Stimulated activated CD4-positive, alpha-beta T cell treated with anti-CD3 and anti-CD28 coated beads, Interleukin-4, amount 100 ng/mL, for 48 hours (primary cell): Measurements from ENCODE around the gene SERINC1.
"Not testable (repeated sequence)": the region's sequence is repeated elsewhere in the genome, so short reads cannot be mapped to it uniquely, and the experiment has no call there.

Experiments
- DNase-seq, 2 donors: peaks; one replicate each; pipeline ENCODE4 v3.0.0-alpha.2; 2020; ENCODE audit warnings: low read depth in 2 of 2

SERINC1 gene

DNA sequence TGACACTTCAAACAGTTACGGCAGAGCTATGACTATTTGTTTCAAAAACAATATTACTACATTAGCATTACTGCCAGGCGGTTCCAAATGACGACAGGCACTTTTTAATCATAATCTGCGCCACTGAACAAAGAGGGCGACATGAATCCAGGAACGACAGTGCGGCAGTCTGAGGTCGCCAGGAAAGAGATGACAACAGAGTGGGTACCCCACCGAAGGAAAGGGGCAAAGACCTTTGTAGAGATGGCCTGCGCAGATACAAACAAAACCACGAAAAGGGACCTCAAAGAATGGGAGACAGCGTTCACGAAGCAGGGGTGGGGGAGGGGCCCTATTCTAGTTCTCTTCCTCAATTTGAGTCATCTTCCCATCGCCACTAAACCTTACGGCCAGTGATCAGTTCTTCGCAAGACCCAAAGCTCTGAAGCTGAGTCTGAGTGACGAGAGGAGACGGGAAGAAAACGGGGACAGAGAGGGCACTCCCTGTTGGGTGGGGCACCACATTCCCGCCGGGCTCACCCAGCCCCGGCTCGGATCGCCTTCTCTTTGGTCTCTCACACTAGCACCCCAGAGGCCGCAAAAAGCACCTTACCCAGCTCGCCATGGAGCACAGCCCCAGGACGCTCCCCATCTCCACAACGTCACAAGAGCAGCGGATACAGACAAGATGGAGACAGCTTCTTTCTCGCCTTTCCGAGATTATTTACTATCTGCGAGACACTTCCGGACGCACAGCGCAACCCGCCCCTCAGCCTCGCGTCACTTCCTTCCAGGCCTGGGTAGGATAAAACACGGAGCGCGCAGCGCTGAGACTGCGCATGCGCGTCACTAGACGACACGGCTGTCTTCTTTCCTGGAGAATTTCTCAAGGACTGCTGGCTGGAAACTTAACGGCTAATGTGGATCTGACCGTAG, at the start of gene SERINC1:
TSS of gene SERINC1 (minus strand) at position 701 of the 915 bp plus-strand sequence. CDS start at position 631, 70 bp downstream.
- DNase-seq = peak; percentile 77 to 89

DNA sequence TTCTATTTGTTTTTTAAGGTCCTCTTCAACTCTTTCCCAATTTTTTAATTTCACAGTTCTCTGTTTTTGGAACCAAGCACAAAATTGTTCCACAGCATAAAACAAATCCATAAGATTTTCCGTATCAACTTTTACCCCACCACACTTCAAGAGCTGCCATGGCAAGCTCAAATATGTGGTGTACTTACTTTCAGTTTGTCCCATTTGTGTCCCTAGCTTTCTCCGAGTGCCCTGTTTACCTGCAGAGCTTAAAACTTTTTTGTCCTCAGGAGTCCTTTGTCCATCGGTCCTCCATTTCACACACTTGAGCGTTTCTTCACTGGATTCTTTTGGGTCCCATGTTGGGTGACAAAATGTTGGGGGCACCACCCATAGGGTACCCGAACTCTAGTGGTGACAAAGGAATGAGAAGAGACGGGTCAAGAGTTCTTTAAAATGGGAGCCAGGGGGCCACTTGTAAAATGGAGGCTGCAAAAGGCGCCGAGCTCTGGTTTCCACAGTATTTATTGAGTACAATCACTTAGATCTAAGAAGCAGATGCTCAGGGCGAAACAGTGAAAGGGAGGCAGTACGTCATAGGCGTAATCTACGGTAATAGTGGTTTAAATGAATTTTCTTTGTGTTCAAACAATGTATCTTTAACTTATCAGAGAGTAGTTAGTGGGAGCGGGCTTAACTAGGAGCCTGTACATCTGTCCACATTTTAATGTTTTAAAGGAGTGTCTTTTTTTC, 39.8 kb upstream of the SERINC1 start:
- no peak for DNase-seq

- not testable (repeated sequence) for DNase-seq
Measured at GRCh38 chr6:122505170-122505569, 33.6 kb upstream of the SERINC1 start.

DNA sequence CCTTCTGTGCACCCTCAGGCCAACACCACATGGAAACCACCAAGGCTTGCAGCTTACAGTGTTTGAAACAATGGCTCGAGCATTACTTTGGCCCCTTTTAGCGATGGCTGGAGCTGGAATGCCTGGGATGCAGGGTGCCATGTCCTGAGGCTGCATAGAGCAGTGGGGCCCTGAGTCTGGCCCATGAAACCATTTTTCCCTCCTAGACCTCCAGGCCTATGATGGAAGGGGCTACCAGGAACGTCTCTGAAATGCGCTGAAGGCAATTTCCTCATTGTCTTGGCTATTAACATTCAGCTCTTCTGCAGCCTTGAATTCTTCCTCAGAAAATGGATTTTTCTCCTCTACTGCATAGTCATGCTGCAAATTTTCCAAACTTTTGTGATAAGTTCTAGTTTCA, 29.9 kb upstream of the SERINC1 start:
- DNase-seq = no peak

GRCh38 chr6:122495612-122496011, 24.0 kb upstream of the SERINC1 start:
- no peak for DNase-seq

GRCh38 chr6:122494665-122495272, 23.2 kb upstream of the SERINC1 start:
- DNase-seq = no peak

DNA sequence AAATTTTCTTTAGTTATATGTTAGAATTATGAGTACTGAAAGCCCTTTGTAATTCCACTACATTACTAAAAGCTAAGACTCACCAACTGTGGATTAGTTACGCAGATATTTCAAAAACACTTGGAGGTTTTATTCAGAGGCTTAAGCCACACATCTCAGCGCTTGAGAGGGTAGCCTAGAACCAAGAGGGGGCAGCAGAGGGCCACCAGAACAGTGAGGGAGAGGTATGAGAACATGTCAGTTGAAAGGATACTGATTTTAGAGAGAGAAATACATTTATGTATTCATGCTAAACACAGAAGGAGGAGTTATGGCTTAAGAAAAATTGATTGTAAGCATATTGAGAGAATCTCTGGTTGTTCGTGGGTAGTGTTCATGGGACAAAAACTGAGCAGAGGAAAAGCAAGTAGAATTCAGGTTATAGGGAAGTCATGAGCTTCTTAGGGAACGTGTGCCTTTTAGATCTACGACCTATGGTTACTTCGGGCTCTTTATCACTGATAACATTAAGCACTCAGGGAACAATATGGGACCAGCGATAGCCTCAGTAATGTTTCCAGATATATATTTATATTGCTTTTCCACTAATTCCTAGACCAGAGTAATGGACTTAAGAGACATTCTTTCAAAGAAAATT, 20.4 kb upstream of the SERINC1 start:
- DNase-seq = peak; percentile 52 to 63

DNA sequence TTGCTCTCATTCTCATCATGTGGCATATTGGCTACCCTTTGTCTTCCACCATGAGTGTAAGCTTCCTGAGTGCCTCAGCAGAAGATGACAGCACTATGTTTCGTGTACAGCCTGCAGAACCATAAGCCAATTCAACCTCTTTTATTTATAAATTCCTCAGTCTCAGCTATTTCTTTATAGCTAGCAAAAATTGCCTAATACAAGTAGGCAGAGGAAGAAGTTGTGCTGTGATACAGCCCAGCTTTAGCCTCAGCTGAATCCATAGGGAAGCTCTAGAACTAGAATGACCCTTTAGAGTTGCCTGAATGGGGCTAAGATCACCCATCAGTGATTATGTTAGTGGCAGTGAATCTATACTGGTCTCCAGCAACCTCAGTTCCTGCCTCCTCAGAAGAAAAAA, 19.0 kb upstream of the SERINC1 start:
- DNase-seq = no peak

GRCh38 chr6:122484760-122485159, 13.2 kb upstream of the SERINC1 start:
- DNase-seq = no peak

DNA sequence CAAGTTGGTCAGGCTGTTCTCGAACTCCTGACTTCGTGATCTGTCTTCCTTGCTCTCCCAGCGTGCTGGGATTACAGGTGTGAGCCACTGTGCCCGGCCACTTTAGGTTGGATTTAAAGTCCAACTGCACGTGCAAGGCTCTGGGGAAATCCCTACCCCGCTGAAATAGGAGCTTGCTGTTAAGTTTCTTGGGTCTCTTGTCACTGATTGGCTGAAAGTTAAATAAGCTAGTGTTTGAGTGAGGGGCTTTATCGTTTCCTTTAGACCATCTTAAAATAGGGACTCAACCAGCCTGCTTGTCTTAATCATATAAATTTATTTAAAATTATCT, 11.1 kb upstream of the SERINC1 start:
- DNase-seq = no peak

GRCh38 chr6:122476131-122476530, 4.5 kb upstream of the SERINC1 start:
- DNase-seq = no peak

DNA sequence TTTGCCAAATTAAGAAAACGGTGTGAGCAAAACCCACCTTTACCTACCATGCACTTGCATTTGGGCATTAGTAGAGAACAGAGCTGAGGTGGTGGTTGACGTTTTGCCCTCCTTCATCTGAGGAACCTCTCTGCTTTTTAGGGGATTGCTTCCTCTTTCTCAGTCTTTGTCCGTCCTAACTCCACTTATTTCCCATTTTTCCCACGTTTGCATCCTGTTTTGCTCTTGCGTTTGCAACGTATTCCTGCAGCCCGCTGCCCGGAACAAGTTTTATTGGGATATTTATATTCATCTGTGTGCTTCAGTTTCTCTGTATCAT, 374 bp upstream of the SERINC1 start:
- DNase-seq = no peak

GRCh38 chr6:122461885-122462284, 9.7 kb downstream of the SERINC1 start:
- DNase-seq = no peak

DNA sequence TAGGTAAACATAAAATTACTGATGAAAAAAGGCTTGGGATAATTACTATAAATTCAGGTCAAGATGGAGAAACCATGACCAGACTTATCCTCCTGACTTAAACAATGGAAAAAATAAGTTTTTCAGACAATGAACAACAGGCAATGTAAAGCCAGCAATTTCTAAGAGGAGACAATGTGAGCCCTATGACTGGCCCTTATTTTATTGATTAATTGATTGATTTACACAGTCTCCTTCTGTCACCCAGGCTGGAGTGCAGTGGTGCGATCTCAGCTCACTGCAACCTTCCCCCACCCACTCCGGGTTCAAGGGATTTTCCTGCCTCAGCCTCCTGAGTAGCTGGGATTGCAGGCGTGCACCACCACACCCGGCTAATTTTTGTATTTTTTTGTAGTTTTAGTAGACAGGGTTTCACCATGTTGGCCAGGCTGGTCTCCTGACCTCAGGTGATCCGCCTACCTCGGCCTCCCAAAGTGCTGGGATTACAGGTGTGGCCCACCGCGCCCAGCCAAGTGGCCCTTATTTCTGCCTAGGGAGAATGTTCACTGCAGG, 11.7 kb downstream of the SERINC1 start:
- DNase-seq = not testable (repeated sequence)

- no peak for DNase-seq
Measured at GRCh38 chr6:122459240-122459639, 12.4 kb downstream of the SERINC1 start.

GRCh38 chr6:122458087-122458486, 13.5 kb downstream of the SERINC1 start:
- no peak for DNase-seq

GRCh38 chr6:122455116-122455515, 16.5 kb downstream of the SERINC1 start:
- DNase-seq = not testable (repeated sequence)

GRCh38 chr6:122454673-122455072, 16.9 kb downstream of the SERINC1 start:
- no peak for DNase-seq

DNA sequence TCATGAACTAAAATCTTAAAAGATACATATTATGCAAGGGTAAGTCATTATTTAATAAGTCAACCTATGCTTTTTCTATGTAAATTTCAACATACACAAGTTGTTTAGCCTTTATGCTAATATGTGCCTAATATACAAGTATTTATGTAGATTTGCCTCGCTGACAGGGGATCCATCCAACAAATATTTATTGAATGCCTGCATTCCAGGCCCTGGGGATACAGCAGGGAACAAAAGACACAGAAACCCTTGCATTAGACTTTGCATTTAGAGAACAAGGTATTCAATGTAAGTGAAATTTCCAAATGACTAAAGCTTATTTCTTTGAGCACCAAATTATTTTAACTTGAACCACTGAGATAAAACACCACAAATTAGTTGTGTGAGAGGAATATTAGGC, 19.1 kb downstream of the SERINC1 start:
- DNase-seq = no peak

DNA sequence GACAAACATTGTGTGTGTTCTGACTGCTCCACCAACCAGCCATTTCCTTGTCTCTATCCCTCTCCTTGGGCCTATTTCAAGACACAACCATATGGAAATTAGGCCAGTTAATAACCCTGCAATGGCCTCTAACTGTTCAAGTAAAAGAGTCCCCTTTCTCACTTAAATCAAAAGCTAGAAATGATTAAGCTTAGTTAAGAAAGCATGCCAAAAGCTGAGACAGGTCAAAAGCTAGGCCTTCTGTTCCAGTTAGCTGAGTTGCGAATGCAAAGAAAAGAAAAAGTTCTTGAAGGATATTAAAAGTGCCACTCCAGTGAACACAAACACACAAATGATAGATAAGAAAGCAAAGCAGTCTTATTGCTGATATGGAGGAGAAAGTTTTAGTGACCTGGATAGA, 22.5 kb downstream of the SERINC1 start:
- no peak for DNase-seq

GRCh38 chr6:122445274-122445673, 26.3 kb downstream of the SERINC1 start:
- no peak for DNase-seq

GRCh38 chr6:122438975-122439374, 32.6 kb downstream of the SERINC1 start:
- no peak for DNase-seq
